Central memory CD8-positive, alpha-beta T cell (primary cell): ENCODE measurements around the gene ARAP3.
A peak's percentile ranks its signal among the peaks of the same experiment; 100 is the strongest.

Experiments
- ATAC-seq: fragments of 150-1000 bp; cut with Tn5 transposase; replicated peaks from 2 replicates; pipeline ENCODE4 v1.10.0; 2022; ENCODE audit warnings: mild to moderate bottlenecking, moderate FRiP score, moderate number of reproducible peaks; ENCODE audit not compliant: poor library complexity, severe bottlenecking; ENCODE audit errors: extremely low read depth
- DNase-seq, 2 donors: peaks; one replicate each; pipeline ENCODE4 v3.0.0; 2021; ENCODE audit warnings: low spot score in 2 of 2
- H3K27ac Mint-ChIP-seq: one replicate; pipeline ENCODE4 v1.8.0; 2022; ENCODE audit warnings: low read depth, mild to moderate bottlenecking, moderate library complexity, mixed read lengths
- H3K27me3 Mint-ChIP-seq: one replicate; pipeline ENCODE4 v1.8.0; 2022; ENCODE audit warnings: mixed read lengths
- H3K36me3 Mint-ChIP-seq: one replicate; pipeline ENCODE4 v1.8.0; 2022; ENCODE audit warnings: mild to moderate bottlenecking, moderate library complexity, mixed read lengths; ENCODE audit not compliant: insufficient read depth
- H3K4me1 Mint-ChIP-seq: one replicate; pipeline ENCODE4 v1.8.0; 2022; ENCODE audit warnings: mixed read lengths
- H3K4me3 Mint-ChIP-seq: one replicate; pipeline ENCODE4 v1.8.0; 2022; ENCODE audit warnings: mild to moderate bottlenecking, moderate library complexity, mixed read lengths
- H3K9me3 Mint-ChIP-seq: one replicate; pipeline ENCODE4 v1.8.0; 2022; ENCODE audit warnings: mixed read lengths

ARAP3 gene

GRCh38 chr5:141695627-141696215 lies 13.7 kb upstream of the ARAP3 start:
- Mint-ChIP-seq H3K27me3 (peaks cover 49% of the 10 kb centered on the region), H3K9me3 (no peaks in the 10 kb centered on the region), H3K4me1 (peaks cover 21% of the 10 kb centered on the region), H3K27ac (no peak overlapping the region), H3K4me3 (no peak overlapping the region), H3K36me3 (peaks cover 4% of the 10 kb centered on the region)
- DNase-seq = no peak
- no peak for ATAC-seq

DNA sequence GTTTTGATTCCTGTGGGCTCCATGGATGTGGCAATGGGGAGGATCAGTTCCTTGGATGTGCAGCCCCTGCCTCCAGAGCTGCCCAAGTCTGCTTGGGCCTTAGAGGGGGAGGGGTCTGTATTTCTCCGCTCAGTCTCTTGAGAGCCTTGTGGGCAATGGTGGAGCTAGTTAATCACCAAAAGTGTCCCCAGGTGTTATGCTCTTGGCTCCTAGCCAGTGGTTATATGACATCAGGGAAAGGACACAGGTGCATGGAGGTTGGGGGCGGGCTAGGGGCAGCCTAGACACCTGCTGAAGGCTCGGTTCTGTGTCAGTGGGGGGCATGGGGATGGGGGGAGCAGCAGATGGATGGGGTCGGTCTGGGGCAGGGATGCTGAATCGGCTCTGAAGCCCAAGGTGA lies 12.4 kb upstream of the ARAP3 start:
- no peak overlapping the region for H3K4me3 Mint-ChIP-seq
- no peaks in the 10 kb centered on the region for H3K9me3 Mint-ChIP-seq
- peaks cover 4% of the 10 kb centered on the region for H3K36me3 Mint-ChIP-seq
- DNase-seq (no peak), ATAC-seq (no peak)
- H3K4me1 Mint-ChIP-seq = peaks cover 21% of the 10 kb centered on the region
- peaks cover 47% of the 10 kb centered on the region for H3K27me3 Mint-ChIP-seq
- H3K27ac Mint-ChIP-seq = no peak overlapping the region

DNA sequence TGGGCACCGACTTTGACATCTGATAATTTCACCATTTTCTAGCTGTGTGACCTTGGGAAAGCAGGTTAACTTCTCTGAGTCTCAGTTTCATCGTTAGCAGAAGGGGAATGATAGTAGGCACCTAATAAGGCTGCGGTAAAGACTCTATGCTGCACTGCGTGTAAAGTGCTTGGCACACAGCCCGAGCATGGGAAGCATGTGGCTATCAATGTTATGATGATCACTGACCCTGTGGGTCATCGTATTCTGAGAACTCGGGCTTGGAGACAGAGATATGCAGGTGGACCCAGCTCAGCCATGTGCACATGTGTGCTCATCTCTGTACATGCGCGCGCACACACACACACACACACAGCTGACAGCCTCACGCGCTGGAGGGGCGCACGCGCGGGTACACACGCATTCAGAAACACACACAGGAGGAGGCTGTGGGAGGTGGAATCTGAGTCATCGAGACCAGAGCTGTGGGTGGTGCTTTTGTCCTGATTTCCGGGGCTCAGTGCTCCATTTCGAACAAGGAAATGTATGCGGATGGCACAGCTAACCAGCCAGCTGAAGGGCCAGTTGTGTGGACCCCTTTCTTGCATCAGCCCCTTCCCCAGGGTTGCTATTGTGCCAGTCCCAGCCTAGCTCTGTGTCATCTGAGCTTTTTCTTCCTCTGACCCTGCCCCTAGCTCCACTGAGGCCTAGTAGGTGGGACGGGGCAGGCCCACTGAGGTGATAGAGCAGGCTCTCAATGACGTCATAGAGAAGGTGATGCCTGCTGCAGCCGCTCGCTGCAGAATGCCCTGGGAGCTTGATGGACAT lies 11.1 kb upstream of the ARAP3 start:
- no peaks in the 10 kb centered on the region for H3K9me3 Mint-ChIP-seq
- H3K4me3 Mint-ChIP-seq = peak overlapping the region; percentile 84
- peaks cover 48% of the 10 kb centered on the region for H3K27me3 Mint-ChIP-seq
- peaks cover 4% of the 10 kb centered on the region for H3K36me3 Mint-ChIP-seq
- DNase-seq (peak; percentile 30 to 47), ATAC-seq (peak; percentile 83)
- peak overlapping the region; percentile 64 for H3K27ac Mint-ChIP-seq
- H3K4me1 Mint-ChIP-seq = peaks cover 21% of the 10 kb centered on the region

- Mint-ChIP-seq H3K27ac (peak overlapping the region; percentile 64), H3K27me3 (peaks cover 41% of the 10 kb centered on the region), H3K4me3 (peak overlapping the region; percentile 84), H3K36me3 (peaks cover 4% of the 10 kb centered on the region), H3K4me1 (peaks cover 21% of the 10 kb centered on the region), H3K9me3 (no peaks in the 10 kb centered on the region)
- ATAC-seq (peak; percentile 25), DNase-seq (no peak)
Observed at GRCh38 chr5:141692533-141692888, 10.5 kb upstream of the ARAP3 start.

DNA sequence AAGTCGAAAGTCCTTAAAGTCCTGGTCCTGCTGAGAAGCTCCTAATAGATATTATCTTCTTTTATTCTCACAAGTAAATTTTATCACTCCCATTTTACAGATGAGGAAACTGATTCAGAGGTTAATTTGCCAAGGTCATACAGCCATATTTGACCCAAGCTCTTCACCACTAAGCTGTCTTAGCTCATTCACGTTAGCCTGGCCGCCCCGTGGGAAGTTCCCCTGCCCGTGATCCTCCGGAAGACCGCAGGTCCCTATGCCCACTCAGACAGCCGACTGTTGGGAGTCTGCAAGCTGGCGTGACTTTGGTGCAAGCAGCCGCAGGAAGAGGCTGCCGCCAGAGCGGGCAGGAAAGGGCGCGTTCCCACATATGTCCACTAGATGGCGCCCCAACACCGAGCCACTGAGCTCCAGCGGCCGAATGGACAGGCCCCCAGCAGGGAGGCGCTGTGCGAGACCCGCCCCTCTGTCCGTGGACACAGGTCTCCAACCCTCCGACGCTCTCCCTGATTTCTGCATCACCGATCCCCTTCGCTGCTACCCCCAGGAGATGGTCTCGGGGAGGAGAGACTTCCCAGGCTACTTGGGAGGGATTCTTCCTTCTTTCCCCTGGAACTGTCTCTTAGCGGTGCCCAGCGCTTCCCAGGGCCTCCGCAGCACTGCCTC lies 10.0 kb upstream of the ARAP3 start:
- Mint-ChIP-seq H3K9me3 (no peaks in the 10 kb centered on the region), H3K27me3 (peaks cover 36% of the 10 kb centered on the region), H3K27ac (peak overlapping the region; percentile 64), H3K4me3 (peak overlapping the region; percentile 84), H3K36me3 (peaks cover 4% of the 10 kb centered on the region), H3K4me1 (peaks cover 21% of the 10 kb centered on the region)
- DNase-seq (peak; percentile 76 to 89), ATAC-seq (peak; percentile 66)

DNA sequence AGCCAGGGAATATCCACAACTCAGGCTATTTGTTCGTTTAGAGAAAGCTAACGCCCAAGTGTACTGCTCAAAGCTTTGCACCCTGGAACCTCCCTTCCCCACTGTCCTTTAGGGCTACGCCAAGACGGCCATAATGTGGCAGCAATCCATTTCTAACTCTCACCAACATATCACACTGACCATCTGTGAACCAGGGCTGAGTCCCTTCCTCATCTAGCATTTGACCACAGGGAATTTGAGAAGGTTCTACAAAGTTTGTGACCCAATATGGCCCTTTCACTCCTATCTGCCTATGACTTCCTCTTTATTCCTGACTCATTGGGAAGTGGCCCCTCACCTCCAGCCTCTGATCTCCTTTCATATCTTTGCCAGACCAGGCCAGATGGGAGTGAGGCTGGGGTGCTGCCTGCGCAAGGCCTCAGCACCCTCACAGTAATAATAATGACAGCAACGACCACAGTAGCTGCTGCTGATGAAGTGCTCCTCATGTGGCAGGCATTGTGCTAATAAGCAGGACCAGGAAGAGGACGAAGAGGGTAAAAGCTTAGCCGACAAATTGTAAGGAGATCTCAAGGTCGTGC lies 9.3 kb upstream of the ARAP3 start:
- H3K4me3 Mint-ChIP-seq = no peak overlapping the region
- DNase-seq = no peak
- H3K27me3 Mint-ChIP-seq = peaks cover 31% of the 10 kb centered on the region

GRCh38 chr5:141686648-141687416 lies 4.8 kb upstream of the ARAP3 start:
- ATAC-seq (no peak), DNase-seq (no peak)
- H3K9me3 Mint-ChIP-seq = no peaks in the 10 kb centered on the region
- peaks cover 28% of the 10 kb centered on the region for H3K27me3 Mint-ChIP-seq
- peaks cover 3% of the 10 kb centered on the region for H3K36me3 Mint-ChIP-seq
- H3K4me1 Mint-ChIP-seq = peaks cover 21% of the 10 kb centered on the region
- no peak overlapping the region for H3K27ac Mint-ChIP-seq
- no peak overlapping the region for H3K4me3 Mint-ChIP-seq

More for the DNA sequence above, 9.3 kb upstream of the ARAP3 start:
- H3K27ac Mint-ChIP-seq = no peak overlapping the region
- H3K9me3 Mint-ChIP-seq = no peaks in the 10 kb centered on the region
- H3K36me3 Mint-ChIP-seq = peaks cover 4% of the 10 kb centered on the region
- no peak for ATAC-seq
- peaks cover 21% of the 10 kb centered on the region for H3K4me1 Mint-ChIP-seq

GRCh38 chr5:141685591-141685990 lies 3.6 kb upstream of the ARAP3 start:
- peaks cover 5% of the 10 kb centered on the region for H3K36me3 Mint-ChIP-seq
- no peak for ATAC-seq
- H3K27me3 Mint-ChIP-seq = peaks cover 23% of the 10 kb centered on the region
- no peak overlapping the region for H3K27ac Mint-ChIP-seq
- no peaks in the 10 kb centered on the region for H3K9me3 Mint-ChIP-seq
- no peak for DNase-seq
- no peak overlapping the region for H3K4me3 Mint-ChIP-seq
- peaks cover 31% of the 10 kb centered on the region for H3K4me1 Mint-ChIP-seq

DNA sequence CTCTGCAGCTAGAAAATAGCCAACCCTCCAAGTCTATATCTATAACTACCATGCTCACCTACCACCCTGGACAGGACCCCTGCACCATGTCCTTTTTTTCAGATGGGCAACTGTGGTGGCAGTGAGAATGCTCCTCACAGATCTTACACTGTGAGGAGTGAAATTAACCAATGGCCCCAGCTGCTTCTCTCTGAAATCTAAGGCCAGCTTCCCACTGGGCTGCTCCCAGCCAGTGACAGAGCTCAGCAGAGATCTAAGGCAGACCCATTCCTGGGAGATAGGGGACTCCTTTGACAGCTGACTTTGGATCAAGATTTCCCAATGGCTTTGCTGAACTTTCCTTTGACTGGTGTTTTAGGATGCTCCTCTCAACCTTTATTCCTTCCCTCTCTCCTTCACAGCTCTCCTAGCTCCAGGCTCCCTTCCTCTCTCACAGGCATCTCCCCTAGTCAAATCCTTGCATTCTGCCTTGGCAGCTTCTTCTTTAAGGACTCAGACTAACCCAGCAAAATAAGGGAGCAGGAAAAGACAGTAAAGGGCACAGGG lies 1.6 kb upstream of the ARAP3 start:
- Mint-ChIP-seq H3K36me3 (peaks cover 5% of the 10 kb centered on the region), H3K4me3 (peak overlapping the region; percentile 18), H3K27me3 (peaks cover 4% of the 10 kb centered on the region), H3K9me3 (no peaks in the 10 kb centered on the region), H3K4me1 (peaks cover 31% of the 10 kb centered on the region), H3K27ac (no peak overlapping the region)
- ATAC-seq = no peak
- DNase-seq = no peak

- ATAC-seq = no peak
Observed at GRCh38 chr5:141681295-141681694, 735 bp downstream of the ARAP3 start.

DNA sequence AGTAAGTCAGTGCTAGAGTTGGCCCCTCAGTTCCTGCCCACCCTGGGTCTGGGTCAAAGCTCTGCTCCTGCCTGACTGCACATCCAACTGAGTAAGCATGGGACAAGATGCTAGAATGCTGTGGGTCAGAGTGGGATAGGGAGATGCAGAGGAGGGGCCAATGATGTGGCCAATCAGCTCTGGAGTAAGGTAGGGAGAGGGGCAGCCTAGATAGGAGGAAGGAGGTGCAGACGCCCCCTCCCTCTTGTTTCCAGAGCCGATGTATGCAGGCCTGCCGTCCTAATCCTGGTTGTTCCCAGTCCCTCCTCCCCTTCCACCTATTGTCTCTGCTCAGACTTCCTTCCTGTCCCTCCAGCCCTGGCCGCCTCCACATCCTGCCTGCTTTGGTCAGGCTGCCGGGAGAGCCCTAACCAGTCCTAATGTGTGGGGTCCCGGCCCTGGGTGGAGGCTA lies 1.3 kb downstream of the ARAP3 start:
- Mint-ChIP-seq H3K4me1 (peaks cover 31% of the 10 kb centered on the region), H3K36me3 (peaks cover 5% of the 10 kb centered on the region), H3K27me3 (no peaks in the 10 kb centered on the region), H3K27ac (no peak overlapping the region), H3K9me3 (no peaks in the 10 kb centered on the region), H3K4me3 (peak overlapping the region; percentile 55)
- DNase-seq (no peak), ATAC-seq (no peak)

More at GRCh38 chr5:141681295-141681694, 735 bp downstream of the ARAP3 start:
- H3K27ac Mint-ChIP-seq = no peak overlapping the region
- peak overlapping the region; percentile 55 for H3K4me3 Mint-ChIP-seq
- H3K36me3 Mint-ChIP-seq = peaks cover 5% of the 10 kb centered on the region
- no peak for DNase-seq
- H3K9me3 Mint-ChIP-seq = no peaks in the 10 kb centered on the region
- H3K4me1 Mint-ChIP-seq = peaks cover 31% of the 10 kb centered on the region
- no peaks in the 10 kb centered on the region for H3K27me3 Mint-ChIP-seq

DNA sequence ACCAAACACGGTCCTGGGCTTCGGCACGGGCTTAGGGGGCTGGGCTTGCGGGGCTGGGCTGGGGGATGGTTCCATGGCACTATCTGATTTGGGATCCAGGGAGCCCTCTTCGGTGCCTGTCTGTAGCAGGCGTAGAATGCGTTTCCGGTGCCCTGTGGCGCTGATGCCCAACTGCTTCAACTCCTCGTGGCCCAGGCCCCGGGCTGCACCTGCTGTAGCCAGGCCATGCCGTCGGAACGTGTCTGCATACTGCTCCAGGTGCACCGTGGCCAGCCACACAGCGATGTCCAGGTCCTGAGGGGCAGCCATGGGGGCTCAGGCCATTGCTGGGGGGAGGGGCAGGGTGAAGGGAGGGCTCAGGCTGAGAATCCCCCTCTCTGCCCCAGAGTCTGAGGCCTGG lies 1.9 kb downstream of the ARAP3 start:
- no peak overlapping the region for H3K4me3 Mint-ChIP-seq
- no peaks in the 10 kb centered on the region for H3K27me3 Mint-ChIP-seq
- peaks cover 31% of the 10 kb centered on the region for H3K4me1 Mint-ChIP-seq
- H3K36me3 Mint-ChIP-seq = peaks cover 5% of the 10 kb centered on the region
- no peak overlapping the region for H3K27ac Mint-ChIP-seq
- ATAC-seq (no peak), DNase-seq (no peak)
- H3K9me3 Mint-ChIP-seq = no peaks in the 10 kb centered on the region
